IPS DF 4.7 (cell line): ENCODE measurements around the gene CASQ2.

Experiments
- DNase-seq: peaks from one replicate; pipeline ENCODE4 v3.0.0-alpha.2; 2013; ENCODE audit warnings: low spot score; ENCODE audit errors: extremely low read depth

CASQ2 gene

GRCh38 chr1:115768549-115768948, at the start of gene CASQ2:
CASQ2 (minus strand) TSS chr1:115768714; CDS start chr1:115768541, 173 bp downstream.
- DNase-seq = no peak

- DNase-seq = no peak
Observed at GRCh38 chr1:115815694-115816093, 47.2 kb upstream of the CASQ2 start.

GRCh38 chr1:115814685-115815398, 46.3 kb upstream of the CASQ2 start:
- no peak for DNase-seq

- no peak for DNase-seq
Observed at GRCh38 chr1:115813727-115814126, 45.2 kb upstream of the CASQ2 start.

- DNase-seq = no peak
Observed at GRCh38 chr1:115811140-115811828, 42.8 kb upstream of the CASQ2 start.

- DNase-seq = no peak
Observed at GRCh38 chr1:115810609-115811008, 42.1 kb upstream of the CASQ2 start.

- no peak for DNase-seq
Observed at GRCh38 chr1:115809847-115810246, 41.3 kb upstream of the CASQ2 start.

GRCh38 chr1:115809076-115809475, 40.6 kb upstream of the CASQ2 start:
- DNase-seq = no peak

GRCh38 chr1:115807723-115808122, 39.2 kb upstream of the CASQ2 start:
- peak; percentile 87 for DNase-seq

- DNase-seq = no peak
Observed at GRCh38 chr1:115805597-115805996, 37.1 kb upstream of the CASQ2 start.

- no peak for DNase-seq
Observed at GRCh38 chr1:115802416-115802815, 33.9 kb upstream of the CASQ2 start.

GRCh38 chr1:115797486-115797885, 29.0 kb upstream of the CASQ2 start:
- DNase-seq = no peak

- no peak for DNase-seq
Observed at GRCh38 chr1:115796897-115797296, 28.4 kb upstream of the CASQ2 start.

- no peak for DNase-seq
Observed at GRCh38 chr1:115796036-115796435, 27.5 kb upstream of the CASQ2 start.

- DNase-seq = no peak
Observed at GRCh38 chr1:115794976-115795639, 26.6 kb upstream of the CASQ2 start.

- DNase-seq = no peak
Observed at GRCh38 chr1:115793162-115793561, 24.6 kb upstream of the CASQ2 start.

GRCh38 chr1:115791816-115792215, 23.3 kb upstream of the CASQ2 start:
- DNase-seq = no peak

GRCh38 chr1:115790846-115791245, 22.3 kb upstream of the CASQ2 start:
- no peak for DNase-seq

- DNase-seq = no peak
Observed at GRCh38 chr1:115790356-115790755, 21.8 kb upstream of the CASQ2 start.

GRCh38 chr1:115783311-115783710, 14.8 kb upstream of the CASQ2 start:
- DNase-seq = no peak

GRCh38 chr1:115782571-115783281, 14.2 kb upstream of the CASQ2 start:
- DNase-seq = no peak

GRCh38 chr1:115781851-115782250, 13.3 kb upstream of the CASQ2 start:
- DNase-seq = no peak
